T-helper 2 cell treated with Interferon-gamma antibody and Interleukin-4, amounts not matched to agents 100 ng/mL and 5 ng/mL, for 36 hours (primary cell): Measurements from ENCODE around the gene ZNF618. TPM values are rescaled to one million over a fixed set of nuclear protein-coding genes. Genes with fewer than 3 reads are reported as not detected.

Experiments used
- intact Hi-C: fragments of 100-400 bp; cut with micrococcal nuclease; formaldehyde crosslinking; loops from one replicate; pipeline ENCODE4 v1.15.1; 2023
- total RNA-seq: library from RNA; stranded (reverse); gene quantifications from 2 replicates; pipeline ENCODE4 v1.2.3, GENCODE V29; 2022

Gene ZNF618
- total RNA-seq, 1 donor from 2014 or later = 0.36 TPM

GRCh38 chr9:113999256-114000062, 123.3 kb downstream of the ZNF618 start:
- intact Hi-C loops = no loop called here

DNA sequence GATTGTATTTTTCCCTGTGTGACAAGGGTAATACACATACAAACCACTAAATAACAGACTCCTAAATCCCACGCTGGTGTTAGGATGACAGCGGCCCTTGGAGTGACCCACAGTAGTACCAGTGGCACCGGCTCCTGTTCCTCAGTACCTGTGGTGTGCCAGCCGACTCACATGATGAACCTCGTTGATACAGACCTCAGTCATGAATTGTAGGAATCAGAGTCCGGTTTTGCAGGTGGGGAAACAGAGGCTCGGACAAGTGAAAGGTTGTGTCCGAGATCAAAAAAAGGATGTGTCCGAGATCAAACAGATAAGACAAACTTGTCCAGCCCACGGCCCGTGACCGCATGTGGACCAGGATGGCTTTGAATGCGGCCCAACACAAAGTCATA, 124.0 kb downstream of the ZNF618 start:
- intact Hi-C loops = no loop called here

- intact Hi-C loops = no loop called here
Measured at GRCh38 chr9:114000671-114001409, 124.7 kb downstream of the ZNF618 start.

DNA sequence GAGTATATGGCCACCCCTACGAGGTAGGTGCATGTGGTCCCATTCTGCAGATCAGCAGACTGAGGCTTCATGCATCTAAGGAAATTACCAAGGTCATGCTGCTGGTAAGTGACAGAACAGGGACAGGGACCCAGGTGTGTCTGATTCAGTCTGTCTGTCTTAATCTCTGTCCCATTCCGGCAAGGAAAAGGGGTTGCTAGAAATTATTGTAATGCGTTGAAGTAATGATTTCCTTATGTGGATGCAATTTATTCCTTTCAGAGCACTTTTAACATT, 125.2 kb downstream of the ZNF618 start:
- intact Hi-C loops = no loop called here

- intact Hi-C loops = no loop called here
Measured at GRCh38 chr9:114001794-114002261, 125.7 kb downstream of the ZNF618 start.

DNA sequence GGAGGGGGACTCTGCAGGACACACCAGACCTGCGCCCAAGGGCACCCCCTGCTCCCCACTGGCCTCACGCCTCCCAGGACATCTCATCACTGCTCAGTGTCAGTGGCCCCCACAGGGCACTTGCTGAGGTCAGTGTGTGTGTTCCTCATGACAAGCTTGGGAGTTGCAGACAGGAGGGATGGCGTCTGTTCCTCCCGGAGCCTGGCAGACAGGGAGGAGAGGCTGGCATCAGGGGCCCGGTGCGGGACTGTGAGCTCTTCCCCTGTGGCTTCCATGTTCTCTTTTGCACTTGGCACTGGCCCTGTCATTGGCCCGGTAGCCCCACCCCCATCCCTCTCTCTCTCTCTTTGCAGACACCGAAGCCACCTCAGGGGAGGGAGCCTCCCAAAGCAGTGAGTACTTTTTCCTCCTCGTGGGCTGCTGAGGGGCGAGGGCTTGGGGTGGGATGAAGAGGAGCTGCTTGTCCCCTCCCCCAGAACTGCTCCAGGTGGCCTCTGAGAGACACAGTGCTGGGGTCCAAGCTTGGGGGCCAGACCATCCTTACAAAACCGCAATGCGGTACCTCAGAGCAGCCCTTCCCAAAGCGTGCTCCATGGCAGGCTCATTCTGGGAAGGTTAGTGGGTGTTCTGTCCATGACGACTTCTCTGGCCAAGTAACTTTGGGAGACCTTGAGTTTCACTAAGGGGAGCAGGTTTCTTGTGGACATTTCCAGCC, 126.3 kb downstream of the ZNF618 start:
- intact Hi-C loops = no loop called here

GRCh38 chr9:114002986-114003350, 126.9 kb downstream of the ZNF618 start:
- intact Hi-C loops = no loop called here

GRCh38 chr9:114003351-114003750, 127.2 kb downstream of the ZNF618 start:
- intact Hi-C loops = no loop called here

DNA sequence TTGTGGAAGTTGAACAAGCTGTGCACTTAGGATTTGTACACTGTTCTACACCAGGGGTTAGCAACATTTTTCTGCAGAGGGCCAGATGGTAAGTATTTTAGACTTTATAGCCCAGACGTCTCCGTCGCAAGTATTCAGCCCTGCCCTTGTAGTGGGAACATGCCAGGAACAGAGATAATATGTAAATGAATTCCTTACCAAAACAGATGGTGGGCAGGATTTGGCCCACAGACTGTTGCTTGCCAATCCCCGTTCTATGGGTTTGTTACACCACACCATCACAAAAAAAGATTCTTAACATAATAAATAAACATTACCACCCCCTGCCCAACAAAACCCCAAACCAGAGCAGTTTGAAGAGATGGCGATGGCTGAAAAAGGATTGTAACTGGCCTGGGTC, 127.6 kb downstream of the ZNF618 start:
- intact Hi-C loops = no loop called here

DNA sequence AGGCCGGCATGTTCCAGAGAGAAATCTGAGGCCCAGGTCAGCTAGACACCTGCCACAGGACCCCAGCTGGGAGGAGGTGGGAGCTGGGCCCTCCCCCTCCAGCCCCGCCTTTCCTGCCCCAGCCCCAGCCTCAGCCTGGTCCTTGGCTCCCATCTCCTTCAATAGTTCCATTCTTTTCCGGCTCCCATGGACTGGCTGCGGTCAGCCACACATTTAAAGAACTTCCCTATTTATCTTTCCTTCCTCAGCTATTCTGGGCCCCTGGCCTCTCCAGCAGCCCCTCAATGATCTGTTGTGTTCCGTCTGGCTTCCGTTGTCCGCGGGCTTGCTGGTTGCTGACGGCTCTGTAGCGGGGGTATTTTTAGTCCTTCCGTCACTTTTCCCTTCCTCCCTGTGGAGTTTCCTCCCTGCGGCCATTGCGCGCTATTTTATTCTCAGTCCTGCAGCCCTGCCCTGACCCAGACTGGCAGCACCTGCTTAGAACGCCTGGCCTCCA, 128.2 kb downstream of the ZNF618 start:
- intact Hi-C loops = no loop called here

GRCh38 chr9:114005371-114006154, 129.5 kb downstream of the ZNF618 start:
- intact Hi-C loops = no loop called here

GRCh38 chr9:114006155-114006550, 130.0 kb downstream of the ZNF618 start:
- intact Hi-C loops = no loop called here

- intact Hi-C loops = no loop called here
Measured at GRCh38 chr9:114006931-114007691, 131.0 kb downstream of the ZNF618 start.

DNA sequence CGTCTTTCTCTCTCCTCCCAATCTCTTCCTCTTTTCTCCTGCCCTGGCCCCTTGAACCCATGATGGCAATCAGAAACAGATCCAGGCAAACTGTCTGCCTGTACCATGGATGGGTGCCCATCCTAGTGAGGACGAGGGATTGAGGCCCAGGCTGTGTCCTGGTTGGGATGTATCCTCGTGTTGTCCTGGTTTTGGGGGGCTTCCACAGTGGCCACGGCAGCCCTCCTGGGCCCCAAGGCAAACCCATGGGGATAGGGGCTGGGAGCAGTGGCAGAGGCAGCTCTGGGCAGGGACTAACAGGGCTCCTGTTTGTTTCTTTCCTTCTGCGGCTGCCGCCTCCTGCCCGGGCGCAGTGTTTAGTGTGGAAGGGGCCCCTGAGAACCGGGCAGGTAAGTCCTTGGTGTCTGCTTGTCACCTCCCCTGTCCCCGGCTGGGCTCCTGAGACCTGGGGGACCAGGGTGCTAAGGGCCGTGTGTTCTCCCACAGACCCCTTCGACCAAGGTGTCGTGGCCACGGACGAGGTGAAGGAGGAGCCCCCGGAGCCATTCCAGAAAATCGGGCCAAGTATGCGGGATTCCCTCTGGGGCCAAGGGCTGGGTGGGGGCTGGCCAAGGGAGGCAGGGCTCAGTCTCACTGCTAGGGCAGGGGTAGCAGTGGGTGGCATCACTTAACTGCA, 132.0 kb downstream of the ZNF618 start:
- intact Hi-C loops = no loop called here

DNA sequence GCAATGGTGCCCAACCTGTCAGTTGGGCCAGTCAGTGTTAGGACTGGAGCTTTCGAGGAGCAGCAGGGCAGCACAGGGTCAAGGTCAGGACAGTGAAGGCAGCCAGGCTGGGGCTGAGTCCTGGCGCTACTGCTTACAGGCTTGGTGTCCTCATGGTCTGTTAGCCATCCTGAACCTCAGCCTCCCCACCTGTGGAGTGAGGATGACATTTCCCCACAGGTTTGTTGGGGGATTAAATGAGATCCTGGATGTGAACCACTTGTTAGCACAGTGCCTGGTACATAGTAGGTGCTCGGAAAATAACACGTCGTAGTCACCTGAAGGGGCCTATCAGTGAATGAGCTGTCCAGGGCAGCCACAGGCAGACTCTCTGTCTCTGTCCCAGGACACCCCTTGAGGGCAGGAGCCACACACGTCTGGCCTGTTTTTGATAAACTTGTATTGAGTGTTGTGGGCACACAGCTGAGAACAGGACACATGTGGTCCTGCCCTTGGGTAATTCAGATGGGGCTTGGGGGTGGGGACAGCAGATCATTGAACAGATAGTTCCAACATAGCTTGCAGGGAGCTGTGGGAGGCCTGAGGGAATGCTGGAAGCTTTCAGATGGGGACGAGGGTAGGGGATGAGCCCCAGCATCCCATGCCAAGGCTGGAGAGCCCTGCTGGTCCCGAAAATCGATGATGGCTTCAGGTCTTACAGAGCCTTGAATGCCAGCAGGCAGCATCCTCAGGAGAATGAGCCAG, 132.7 kb downstream of the ZNF618 start:
- intact Hi-C loops = no loop called here

GRCh38 chr9:114011313-114011712, 135.2 kb downstream of the ZNF618 start:
- intact Hi-C loops = no loop called here

DNA sequence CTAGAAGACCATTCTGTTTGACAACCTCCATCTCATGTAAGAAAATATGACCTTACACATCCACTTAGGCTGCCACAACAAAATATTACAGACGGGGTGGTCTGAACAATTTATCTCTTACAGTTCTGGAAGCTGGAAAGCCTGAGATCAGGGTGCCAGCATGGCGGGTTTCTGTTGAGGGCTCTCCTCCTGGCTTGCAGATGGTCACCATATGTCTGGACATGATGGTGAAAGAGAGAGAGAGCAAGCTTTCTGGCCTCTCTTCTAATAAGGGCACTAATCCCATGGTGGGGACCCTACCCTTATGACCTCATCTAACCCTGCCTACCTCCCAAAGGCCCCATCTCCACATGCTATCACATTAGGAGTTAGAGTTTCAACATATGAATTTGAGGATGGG, 136.0 kb downstream of the ZNF618 start:
- intact Hi-C loops = no loop called here

GRCh38 chr9:114014044-114014443, 137.9 kb downstream of the ZNF618 start:
- intact Hi-C loops = no loop called here

DNA sequence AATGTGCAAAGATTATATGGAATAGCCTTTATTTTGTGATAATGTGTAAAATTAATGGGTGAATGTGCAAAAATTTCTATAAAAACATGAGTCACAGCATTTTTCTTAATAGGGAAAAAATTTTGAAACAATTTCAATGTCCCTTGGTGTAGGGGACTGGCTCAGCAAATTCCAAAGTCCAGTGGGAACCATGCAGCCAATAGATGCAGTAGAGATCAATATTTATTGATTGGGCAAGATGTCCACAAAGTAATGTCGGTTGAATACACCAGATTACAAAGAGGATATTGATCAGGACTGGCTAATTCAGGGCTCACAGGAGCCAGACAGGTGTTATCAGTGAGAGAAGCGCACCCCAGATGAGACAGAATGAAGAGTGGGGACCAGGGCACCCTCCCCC, 139.5 kb downstream of the ZNF618 start:
- intact Hi-C loops = no loop called here
